DMS153 (cell line): ENCODE data around the gene EPB41L3.

Source experiments
- DNase-seq: peaks from one replicate; lab custom pipeline; 2025; lab: John Stamatoyannopoulos, UW

The EPB41L3 gene

DNA sequence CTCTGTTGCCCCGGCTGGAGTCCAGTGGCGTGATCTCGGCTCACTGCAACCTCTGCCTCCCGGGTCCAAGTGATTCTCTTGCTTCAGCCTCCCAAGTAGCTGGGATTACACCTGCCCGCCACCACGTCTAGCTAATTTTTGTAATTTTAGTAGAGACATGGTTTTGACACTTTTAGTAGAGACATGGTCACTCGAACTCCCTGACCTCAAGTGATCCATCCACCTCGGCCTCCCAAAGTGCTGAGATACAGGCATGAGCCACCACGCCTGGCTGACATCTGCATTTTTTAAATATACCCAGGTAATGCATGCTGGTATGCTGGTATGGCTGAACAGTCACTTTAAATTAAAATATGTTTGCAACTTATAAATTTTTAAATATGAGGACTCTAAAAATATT lies 91.9 kb downstream of the EPB41L3 start:
- no peak for DNase-seq

- no peak for DNase-seq
Measured at GRCh38 chr18:5451150-5451549, 92.6 kb downstream of the EPB41L3 start.

DNA sequence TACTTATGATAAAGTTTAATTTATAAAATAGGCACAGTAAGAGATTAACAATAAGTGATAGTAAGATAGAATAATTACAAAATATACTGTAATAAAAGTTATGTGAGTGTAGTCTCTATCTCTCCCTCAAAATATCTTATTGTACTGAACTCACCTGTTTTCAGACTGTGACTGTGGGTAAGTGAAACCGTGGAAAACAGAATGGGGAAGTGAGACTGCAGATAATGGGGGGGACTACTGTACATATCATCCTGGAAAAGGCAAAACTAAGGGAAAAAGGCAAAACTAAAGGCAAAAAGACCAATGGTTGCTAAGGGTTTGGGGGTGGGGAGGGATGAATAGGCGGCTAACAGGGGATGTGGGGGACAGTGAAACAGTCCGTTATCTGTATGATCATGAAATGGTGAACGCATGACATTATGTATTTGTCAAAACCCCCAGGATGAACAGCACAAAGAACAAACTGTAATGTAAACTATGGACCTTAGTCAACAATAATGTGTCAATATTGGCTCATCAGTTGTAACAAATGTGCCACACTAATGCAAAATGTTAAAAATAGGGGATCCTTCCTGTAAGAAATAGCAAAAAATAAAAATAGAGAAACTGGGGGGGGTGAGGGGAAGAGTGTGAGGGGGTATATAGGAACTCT lies 93.8 kb downstream of the EPB41L3 start:
- no peak for DNase-seq

DNA sequence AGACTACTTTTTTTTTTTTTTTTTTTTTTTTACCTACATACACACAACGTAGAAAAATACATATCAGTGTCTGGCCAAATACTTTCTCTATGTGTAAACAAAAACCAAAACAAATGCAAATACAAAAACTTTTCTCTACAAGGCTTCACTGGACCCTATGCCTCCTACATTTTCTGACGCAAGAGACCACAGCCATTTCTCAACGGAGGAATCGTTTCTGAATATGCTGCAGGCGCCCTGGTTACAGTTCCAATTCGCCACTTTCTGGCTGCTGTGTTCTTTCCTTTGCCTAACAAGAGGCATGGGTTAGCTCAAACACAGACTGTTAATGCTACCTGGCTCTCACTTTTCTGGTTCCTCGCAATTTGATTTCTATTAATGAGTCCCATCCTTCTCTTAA lies 96.4 kb downstream of the EPB41L3 start:
- DNase-seq: no peak

- DNase-seq: no peak
Measured at GRCh38 chr18:5444847-5445246, 99.0 kb downstream of the EPB41L3 start.

DNA sequence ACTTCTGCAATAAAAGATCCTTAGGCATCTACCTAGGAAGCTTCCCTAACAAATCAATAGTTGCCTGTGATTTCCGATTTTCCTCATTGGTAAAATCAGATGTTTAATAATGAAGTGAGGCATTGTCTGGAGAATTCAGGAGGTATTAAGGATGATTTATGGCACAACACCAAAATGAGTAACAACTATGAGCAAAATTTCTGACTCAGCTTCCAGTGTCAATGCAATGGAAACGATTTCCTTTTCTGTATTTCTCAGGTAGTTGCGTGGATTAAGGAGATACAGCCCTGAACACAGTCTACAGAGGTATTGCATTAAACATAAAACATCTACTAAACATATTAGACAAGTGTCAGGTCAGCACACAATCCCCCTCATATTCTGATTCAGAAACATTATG lies 99.5 kb downstream of the EPB41L3 start:
- DNase-seq: no peak

DNA sequence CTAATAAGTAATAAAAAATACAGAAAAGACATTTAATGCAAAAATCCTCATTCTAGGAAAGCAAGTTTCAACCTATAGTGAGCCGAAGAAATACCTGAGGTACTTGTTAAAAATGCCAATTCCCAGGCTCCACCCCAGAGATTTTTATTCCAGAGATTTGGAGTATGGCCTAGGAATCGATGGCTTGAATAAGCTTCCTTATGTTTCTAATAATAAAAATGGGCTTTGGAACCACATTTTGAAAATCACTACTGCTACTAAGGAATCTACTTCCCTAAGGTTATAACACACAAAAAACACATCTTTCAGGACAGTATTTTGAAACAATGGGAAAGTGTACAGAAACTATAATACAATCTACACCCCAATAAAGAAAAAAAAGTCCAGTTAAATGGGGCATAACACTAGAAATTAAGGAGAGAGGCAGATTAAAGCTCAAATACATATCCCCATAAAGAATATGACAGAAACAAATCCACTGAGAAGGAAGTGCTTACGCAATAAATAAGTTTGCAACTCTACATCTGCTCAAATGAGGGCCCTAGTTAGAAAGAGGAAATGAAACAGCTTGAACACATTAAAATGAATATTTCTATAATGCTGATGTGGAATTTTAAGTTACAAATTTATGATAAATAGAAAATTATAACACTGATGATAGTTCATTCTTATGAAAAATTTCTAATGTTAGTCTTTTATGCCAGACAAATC lies 103.7 kb downstream of the EPB41L3 start:
- no peak for DNase-seq

- no peak for DNase-seq
Measured at GRCh38 chr18:5434425-5434824, 109.4 kb downstream of the EPB41L3 start.

DNA sequence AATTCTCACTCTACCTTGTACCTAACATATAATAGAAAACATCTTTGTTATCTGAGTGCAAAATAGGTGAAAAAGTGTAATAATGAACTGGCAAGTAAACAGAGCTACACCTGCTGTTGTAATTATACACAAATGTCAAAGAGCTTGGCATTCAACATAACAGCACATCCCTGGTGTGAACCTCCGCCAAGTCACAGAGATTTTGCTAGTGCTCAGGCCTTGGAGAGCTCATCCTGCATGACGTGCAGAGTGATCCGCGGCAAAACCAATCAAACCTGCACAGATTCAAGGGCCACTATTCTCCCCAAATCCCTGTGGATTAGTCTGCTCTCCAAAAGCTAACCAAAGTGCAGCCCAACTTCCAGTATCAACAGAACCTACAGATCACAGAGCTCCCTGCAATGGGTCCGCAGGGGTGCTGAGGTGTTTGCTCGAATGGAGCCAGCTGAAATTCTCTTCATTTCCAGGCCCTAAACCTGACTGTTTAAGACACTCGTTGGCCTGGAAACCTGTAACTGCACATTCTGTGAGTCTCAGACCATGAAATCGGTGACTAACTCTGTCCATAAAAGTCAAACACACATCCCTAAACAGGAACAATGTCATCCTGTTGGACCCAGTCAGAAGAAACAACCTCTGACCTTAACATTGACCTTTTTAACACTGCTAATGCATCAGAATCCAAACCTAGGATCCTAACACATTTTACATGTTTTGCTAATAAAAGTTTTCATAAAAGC lies 111.8 kb downstream of the EPB41L3 start:
- no peak for DNase-seq

DNA sequence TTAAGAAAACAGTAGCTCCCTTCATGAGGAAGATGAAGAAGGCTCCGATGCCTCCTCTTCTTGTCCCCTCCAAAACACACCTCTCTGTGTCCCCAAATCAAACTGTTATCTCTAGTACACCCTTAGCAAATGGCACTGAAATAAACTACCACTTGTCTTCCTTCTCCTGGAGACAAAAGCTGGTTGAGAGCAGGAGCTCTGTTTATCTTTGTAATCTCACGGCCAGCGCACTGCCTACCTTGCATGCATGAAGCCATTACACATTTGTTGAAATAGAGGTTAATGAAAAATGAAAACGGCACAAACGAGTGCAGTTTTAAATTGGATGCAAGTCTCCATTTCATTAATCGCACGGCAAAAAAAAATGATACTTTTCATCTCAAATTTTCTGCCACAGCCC lies 113.7 kb downstream of the EPB41L3 start:
- DNase-seq: peak; percentile 7

DNA sequence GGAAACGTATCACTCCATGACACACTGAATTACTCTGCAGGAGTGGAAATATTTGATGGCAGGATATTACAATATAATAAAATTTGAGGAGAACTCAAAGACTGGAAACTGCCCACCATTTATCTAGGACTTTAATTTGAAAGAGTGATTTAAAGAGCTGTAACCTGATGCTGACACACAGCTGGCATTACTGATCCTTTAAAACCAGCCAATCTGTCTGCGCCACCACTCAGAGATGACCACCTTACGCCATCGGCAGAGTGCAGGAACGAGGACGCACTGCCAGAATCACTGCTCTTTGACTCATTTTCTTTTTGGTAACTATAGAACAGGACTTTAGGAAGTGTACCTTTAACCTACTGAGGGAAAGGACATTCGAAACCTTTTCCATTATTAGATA lies 114.1 kb downstream of the EPB41L3 start:
- DNase-seq: no peak

DNA sequence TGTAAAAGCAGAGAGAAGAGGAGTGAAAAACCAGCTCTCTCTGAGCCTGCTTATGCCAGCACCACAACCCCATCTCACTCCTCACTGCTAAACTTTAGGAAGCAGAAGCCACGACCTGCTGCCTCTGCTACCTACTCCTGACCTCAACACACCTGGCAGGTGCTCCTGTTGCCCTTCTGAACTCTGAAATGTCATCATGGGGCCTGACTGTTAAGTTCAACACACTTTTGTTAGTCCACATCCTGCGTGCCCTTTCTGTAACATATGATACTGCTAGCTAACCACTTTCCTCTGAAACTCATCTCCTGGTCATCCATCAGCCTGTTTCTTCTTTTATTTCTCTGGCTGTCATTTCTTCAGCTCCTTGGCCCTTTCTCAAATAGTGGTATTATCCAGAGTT lies 118.1 kb downstream of the EPB41L3 start:
- DNase-seq: no peak

DNA sequence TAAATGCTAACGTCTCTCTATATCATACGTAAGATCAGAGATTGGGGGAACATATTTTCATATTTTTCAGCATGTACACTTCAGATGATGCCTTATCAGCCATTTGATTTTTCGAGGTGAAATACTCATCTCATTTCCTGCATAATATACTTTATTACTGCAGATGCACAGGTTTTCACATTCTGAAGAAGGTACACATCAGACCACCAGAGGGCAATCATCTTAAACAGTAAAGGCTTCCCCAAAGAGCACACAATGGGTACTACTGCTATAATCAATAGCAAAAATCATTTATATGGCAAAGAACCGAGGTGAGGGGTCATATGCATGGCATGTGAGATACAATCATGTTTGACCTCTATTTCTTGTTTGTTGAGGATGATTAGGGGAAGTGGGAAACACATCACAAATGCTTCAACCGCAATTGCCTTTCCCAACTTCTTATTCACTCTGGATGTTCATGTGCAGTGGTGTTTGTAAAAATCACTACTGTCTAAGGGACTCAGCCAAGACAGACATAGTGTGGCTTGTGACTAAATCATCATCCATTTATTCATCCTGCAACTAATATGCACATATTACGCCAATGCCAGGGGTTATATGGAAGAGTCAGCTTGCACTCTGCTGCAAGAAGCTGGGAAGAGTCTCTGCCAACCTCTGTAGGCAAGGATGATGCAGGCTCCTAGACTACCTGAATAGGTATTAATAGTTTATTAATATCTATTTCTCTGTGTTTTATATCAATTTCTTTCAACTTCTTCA lies 118.7 kb downstream of the EPB41L3 start:
- no peak for DNase-seq

DNA sequence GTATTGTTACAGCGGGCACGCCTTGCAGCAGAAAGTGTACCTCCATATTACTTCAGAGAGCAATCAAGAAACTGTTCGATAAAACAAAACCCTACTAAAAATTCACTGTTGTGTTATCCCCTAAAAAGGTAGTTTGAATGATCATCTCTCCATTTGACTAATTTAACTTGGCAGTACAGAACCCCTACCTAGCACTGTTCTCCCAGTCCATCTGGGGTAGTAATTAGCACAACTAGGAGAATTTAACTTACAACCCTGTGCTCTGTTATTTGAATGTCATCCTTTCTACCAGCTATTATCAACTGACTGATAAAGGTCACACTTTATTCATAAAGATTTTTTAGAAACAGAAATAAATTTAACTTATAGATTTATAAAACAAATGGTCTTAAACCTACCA lies 121.2 kb downstream of the EPB41L3 start:
- no peak for DNase-seq

DNA sequence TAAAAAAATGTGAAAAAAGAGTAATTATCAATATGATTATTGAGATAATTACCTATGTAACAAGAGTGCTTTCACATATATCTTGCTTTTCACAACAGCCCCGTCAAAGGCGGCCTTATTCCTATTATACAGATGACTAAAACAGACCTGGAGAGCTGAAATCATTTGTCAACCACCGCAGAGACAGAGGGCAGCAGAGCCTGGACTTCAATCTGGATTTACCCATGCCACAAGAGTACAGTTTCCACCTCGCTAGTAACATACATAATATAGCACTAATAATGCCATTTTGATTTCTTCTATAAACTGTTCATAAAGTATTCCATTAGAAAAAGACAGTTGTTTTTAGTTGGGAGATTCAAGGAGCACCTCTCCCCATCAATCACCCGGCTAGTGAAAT lies 121.8 kb downstream of the EPB41L3 start:
- no peak for DNase-seq

GRCh38 chr18:5420906-5421305 lies 122.9 kb downstream of the EPB41L3 start:
- no peak for DNase-seq

DNA sequence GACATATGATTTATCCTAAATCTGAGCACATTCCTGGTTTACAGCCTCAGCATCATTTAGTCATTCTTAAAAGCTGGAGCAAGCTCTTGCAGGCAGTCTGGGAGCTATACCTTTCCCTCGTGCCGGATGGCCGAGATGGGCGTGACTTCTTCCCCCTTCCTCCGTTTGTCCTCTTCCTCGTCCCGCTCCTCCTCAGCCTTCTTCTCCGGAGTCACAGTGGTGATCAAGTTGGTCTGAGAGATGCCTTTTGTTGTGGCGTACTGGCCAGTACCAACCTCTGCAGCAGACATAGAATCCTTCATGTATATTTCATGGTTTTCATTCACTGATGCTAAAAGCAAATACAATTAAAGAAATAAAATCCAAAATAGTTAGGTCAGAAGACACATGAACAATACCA lies 124.2 kb downstream of the EPB41L3 start:
- DNase-seq: no peak

GRCh38 chr18:5419030-5419429 lies 124.8 kb downstream of the EPB41L3 start:
- no peak for DNase-seq

GRCh38 chr18:5417342-5417741 lies 126.5 kb downstream of the EPB41L3 start:
- DNase-seq: no peak

DNA sequence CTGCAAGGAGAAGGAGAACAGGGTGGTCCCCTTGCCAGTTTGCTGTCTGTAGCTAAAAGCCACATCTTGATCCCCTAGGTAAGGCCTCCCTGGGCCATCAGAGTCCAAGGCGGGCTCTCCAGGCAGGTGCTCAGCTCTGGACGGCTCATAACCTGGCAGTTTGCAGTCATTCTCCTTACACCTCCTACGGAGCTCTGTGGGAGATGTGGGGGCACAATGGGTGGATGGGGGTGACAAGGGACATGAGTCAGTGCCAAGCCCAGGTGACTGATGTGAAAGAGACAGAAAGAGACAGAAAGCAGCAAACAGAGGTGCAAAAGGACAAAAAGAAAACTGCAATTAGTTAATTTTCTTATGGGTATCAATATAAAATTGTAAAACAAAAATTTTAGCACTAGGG lies 127.7 kb downstream of the EPB41L3 start:
- DNase-seq: no peak

DNA sequence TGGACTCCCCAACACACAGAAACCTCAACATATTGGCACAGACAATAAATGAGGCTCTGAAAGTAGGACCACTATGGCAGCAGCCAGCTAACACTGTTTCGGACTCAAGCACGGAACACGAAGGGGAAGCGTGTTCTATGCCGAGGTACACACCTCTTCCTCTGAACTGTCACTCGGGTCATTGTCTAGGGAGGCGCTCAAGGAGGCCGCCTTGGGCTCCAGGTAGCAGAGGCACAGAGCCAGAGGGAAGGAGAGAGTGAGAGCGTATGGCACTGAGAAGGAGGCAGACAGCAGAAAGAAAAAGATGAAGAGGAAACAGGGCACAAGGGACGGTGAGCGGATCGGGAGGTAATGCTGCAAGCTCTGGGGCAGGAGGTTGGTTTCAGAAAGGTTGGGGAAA lies 128.1 kb downstream of the EPB41L3 start:
- no peak for DNase-seq

DNA sequence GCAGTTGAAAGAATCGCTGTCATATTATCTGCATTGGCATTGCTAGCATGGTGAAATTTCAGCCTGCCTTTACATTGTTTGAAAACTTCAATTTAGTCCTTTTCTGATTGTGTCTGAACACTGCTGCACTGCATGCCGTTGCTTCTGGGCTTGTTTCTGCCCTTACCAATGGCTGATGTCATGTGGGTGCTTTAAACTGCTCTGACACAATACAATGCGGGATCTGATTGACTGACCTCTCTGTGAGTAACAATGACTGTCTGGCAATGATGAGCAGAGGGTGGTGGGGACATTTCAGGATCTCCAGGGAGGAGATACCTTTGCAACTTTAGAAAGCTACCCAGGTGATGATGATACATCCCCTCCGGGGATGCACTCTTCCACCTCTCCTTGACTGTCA lies 128.8 kb downstream of the EPB41L3 start:
- no peak for DNase-seq

- DNase-seq: no peak
Measured at GRCh38 chr18:5414546-5414945, 129.3 kb downstream of the EPB41L3 start.
